Epithelial cell of proximal tubule (primary cell): ENCODE results near the gene MS4A6A. TPM values are rescaled to one million over a fixed set of nuclear protein-coding genes. Genes with fewer than 3 reads are reported as not detected.

Experiments used
- DNase-seq: peaks from one replicate; pipeline ENCODE4 v3.0.0-alpha.2; 2011; ENCODE audit warnings: low read depth
- H3K4me3 ChIP-seq: 2 replicates; pipeline ENCODE4 v1.5.1; 2011; ENCODE audit warnings: low read depth, mild to moderate bottlenecking, low read length
- CTCF ChIP-seq: conservative IDR thresholded peaks from 2 replicates; pipeline ENCODE4 v1.5.1; 2012; ENCODE audit warnings: low read depth, mild to moderate bottlenecking, low read length
- total RNA-seq: library from RNA; depleted of rRNA; stranded (reverse); fragments of >200 nt; gene quantifications from 2 replicates; pipeline ENCODE4 v1.2.3, GENCODE V29; 2015

Gene MS4A6A
- total RNA-seq, 1 donor from 2014 or later = not detected

GRCh38 chr11:60128376-60128775, 54.5 kb downstream of the MS4A6A start:
- TF ChIP-seq CTCF = no peak
- DNase-seq = no peak
- H3K4me3 ChIP-seq = no peak overlapping the region

- TF ChIP-seq CTCF = no peak
- no peak overlapping the region for H3K4me3 ChIP-seq
Measured at GRCh38 chr11:60127311-60127811, 55.5 kb downstream of the MS4A6A start.

GRCh38 chr11:60125956-60126585, 56.8 kb downstream of the MS4A6A start:
- DNase-seq = no peak
- H3K4me3 ChIP-seq = no peak overlapping the region
- TF ChIP-seq CTCF = no peak

More at GRCh38 chr11:60127311-60127811, 55.5 kb downstream of the MS4A6A start:
- DNase-seq = peak; percentile 76

GRCh38 chr11:60124802-60125432, 58.0 kb downstream of the MS4A6A start:
- DNase-seq = no peak
- no peak overlapping the region for H3K4me3 ChIP-seq
- TF ChIP-seq CTCF = no peak

Other genes starting within 250 kb of the MS4A6A start
- not detected in 2 replicates for gene OOSP1, start 244.7 kb downstream of the MS4A6A start, total RNA-seq
- gene OOSP4A, start 219.1 kb downstream of the MS4A6A start, total RNA-seq = not detected in 2 replicates
- not detected in 2 replicates for gene OOSP4B, start 165.9 kb downstream of the MS4A6A start, total RNA-seq
- not detected in 2 replicates for gene OOSP2, start 142.7 kb downstream of the MS4A6A start, total RNA-seq
- not detected in 2 replicates for gene MS4A3, start 126.4 kb downstream of the MS4A6A start, total RNA-seq
- gene MS4A2, start 94.4 kb downstream of the MS4A6A start, total RNA-seq = not detected in 2 replicates
- gene MS4A4E, start 60.1 kb upstream of the MS4A6A start, total RNA-seq = not detected in 2 replicates
- not detected in 2 replicates for gene MS4A4A, start 97.6 kb upstream of the MS4A6A start, total RNA-seq
- not detected in 2 replicates for gene MS4A6E, start 144.2 kb upstream of the MS4A6A start, total RNA-seq
- not detected in 2 replicates for gene MS4A7, start 195.4 kb upstream of the MS4A6A start, total RNA-seq
- gene MS4A14, start 213.4 kb upstream of the MS4A6A start, total RNA-seq = not detected in 2 replicates
- not detected in 2 replicates for gene MS4A5, start 246.5 kb upstream of the MS4A6A start, total RNA-seq